ENCODE measurements around the gene PCP4L1. TPM values are rescaled to one million over a fixed set of nuclear protein-coding genes. Genes with fewer than 3 reads are reported as not detected.
"Not testable (repeated sequence)": the region's sequence is repeated elsewhere in the genome, so short reads cannot be mapped to it uniquely, and the experiment has no call there.

Gene PCP4L1
- total and polyA plus RNA-seq, 2 experiments from 2014 or later, result 1.4 to 1.7 TPM

- not testable (repeated sequence) for H3K9me2 ChIP-seq (replicated peaks; ENCODE audit: insufficient read depth); H3K4me2 ChIP-seq; H3K36me3 ChIP-seq (replicated peaks; ENCODE audit: insufficient read depth, low read depth); H3K9me3 ChIP-seq (ENCODE audit: low read depth); H3K4me1 ChIP-seq (ENCODE audit: insufficient read depth); H3K79me2 ChIP-seq; DNase-seq (ENCODE audit: low spot score); H3K4me3 ChIP-seq; H3K27ac ChIP-seq; H4K20me1 ChIP-seq (ENCODE audit: insufficient read depth, poor library complexity, severe bottlenecking); H2AFZ ChIP-seq
- H3K27me3 ChIP-seq, result peaks cover 26% of the 10 kb centered on the region
- WGBS (ENCODE audit: low lambda C conversion rate, missing lambda C conversion rate), result 94% methylated on average over 5 of the region's 5 CpGs
Observed at GRCh38 chr1:161257109-161257508, 1.4 kb upstream of the PCP4L1 start.

- Histone ChIP-seq H3K79me2 (no peaks in the 10 kb centered on the region), H3K9me3 (ENCODE audit: low read depth) (peaks cover 4% of the 10 kb centered on the region), H3K4me2 (peak overlapping the region; percentile 98), H4K20me1 (ENCODE audit: insufficient read depth, poor library complexity, severe bottlenecking) (no peaks in the 10 kb centered on the region), H3K27ac (no peak overlapping the region), H3K4me3 (peak overlapping the region; percentile 42), H3K4me1 (ENCODE audit: insufficient read depth) (peaks cover 6% of the 10 kb centered on the region), H3K36me3 (replicated peaks; ENCODE audit: insufficient read depth, low read depth) (no peaks in the 10 kb centered on the region), H3K9me2 (replicated peaks; ENCODE audit: insufficient read depth) (no peaks in the 10 kb centered on the region), H2AFZ (no peak overlapping the region), H3K27me3 (peaks cover 26% of the 10 kb centered on the region)
- whole genome bisulfite sequencing (ENCODE audit: low lambda C conversion rate, missing lambda C conversion rate), result 49% methylated on average over 6 of the region's 6 CpGs
- TF ChIP-seq CTCF (IDR thresholded peaks at IDR 0.05; ENCODE audit: poor library complexity), result no peak
- no peak for DNase-seq (ENCODE audit: low spot score)
Observed at GRCh38 chr1:161259345-161259702, 779 bp downstream of the PCP4L1 start.

- H3K9me2 ChIP-seq (replicated peaks; ENCODE audit: insufficient read depth), result no peaks in the 10 kb centered on the region
- no peak for DNase-seq (ENCODE audit: low spot score)
- H2AFZ ChIP-seq, result no peak overlapping the region
- 61% methylated on average over 1 of the region's 1 CpG for WGBS (ENCODE audit: low lambda C conversion rate, missing lambda C conversion rate)
- H3K4me1 ChIP-seq (ENCODE audit: insufficient read depth), result peaks cover 6% of the 10 kb centered on the region
- no peak overlapping the region for H3K27ac ChIP-seq
- no peaks in the 10 kb centered on the region for H3K79me2 ChIP-seq
- H3K36me3 ChIP-seq (replicated peaks; ENCODE audit: insufficient read depth, low read depth), result no peaks in the 10 kb centered on the region
- H3K4me3 ChIP-seq, result no peak overlapping the region
- no peaks in the 10 kb centered on the region for H4K20me1 ChIP-seq (ENCODE audit: insufficient read depth, poor library complexity, severe bottlenecking)
- H3K4me2 ChIP-seq, result no peak overlapping the region
- H3K27me3 ChIP-seq, result peaks cover 26% of the 10 kb centered on the region
- peaks cover 4% of the 10 kb centered on the region for H3K9me3 ChIP-seq (ENCODE audit: low read depth)
- TF ChIP-seq CTCF (IDR thresholded peaks at IDR 0.05; ENCODE audit: poor library complexity) (no peak), EZH2phosphoT487 (IDR thresholded peaks at IDR 0.05; ENCODE audit: low read depth, severe bottlenecking, unreplicated experiment) (no peak), EZH2 (IDR thresholded peaks at IDR 0.05; ENCODE audit: borderline replicate concordance) (no peak)
Observed at GRCh38 chr1:161259765-161260164, 1.2 kb downstream of the PCP4L1 start.

- H3K9me2 ChIP-seq (replicated peaks; ENCODE audit: insufficient read depth), result no peaks in the 10 kb centered on the region
- H3K27ac ChIP-seq, result no peak overlapping the region
- no peaks in the 10 kb centered on the region for H3K79me2 ChIP-seq
- no peaks in the 10 kb centered on the region for H3K36me3 ChIP-seq (replicated peaks; ENCODE audit: insufficient read depth, low read depth)
- TF ChIP-seq EZH2 (IDR thresholded peaks at IDR 0.05; ENCODE audit: borderline replicate concordance) (no peak), CTCF (IDR thresholded peaks at IDR 0.05; ENCODE audit: poor library complexity) (no peak), EZH2phosphoT487 (IDR thresholded peaks at IDR 0.05; ENCODE audit: low read depth, severe bottlenecking, unreplicated experiment) (no peak)
- peaks cover 4% of the 10 kb centered on the region for H3K9me3 ChIP-seq (ENCODE audit: low read depth)
- H3K4me1 ChIP-seq (ENCODE audit: insufficient read depth), result peaks cover 6% of the 10 kb centered on the region
- no peak overlapping the region for H3K4me3 ChIP-seq
- H3K27me3 ChIP-seq, result peaks cover 26% of the 10 kb centered on the region
- no peak overlapping the region for H2AFZ ChIP-seq
- 59% methylated on average over 9 of the region's 9 CpGs for WGBS (ENCODE audit: low lambda C conversion rate, missing lambda C conversion rate)
- H4K20me1 ChIP-seq (ENCODE audit: insufficient read depth, poor library complexity, severe bottlenecking), result no peaks in the 10 kb centered on the region
- H3K4me2 ChIP-seq, result peak overlapping the region; percentile 58
- DNase-seq (ENCODE audit: low spot score), result peak; percentile 40
Observed at GRCh38 chr1:161260376-161261260, 2.1 kb downstream of the PCP4L1 start.

All from hepatocyte (in vitro differentiated cells).